Body of pancreas (tissue), 4 donors: ENCODE results near the gene PIRT.

Experiments
- POLR2A ChIP-seq, 3 donors: fragments of 450-650 bp; IDR thresholded peaks; one replicate each; pipeline ENCODE4 v1.6.1; 2016; ENCODE audit warnings: antibody characterized with exemption in 3 of 3, mild to moderate bottlenecking in 2 of 3
- TF ChIP-seq, protein P1 (sequence below), 7 experiments: fragments of 450-650 bp in 4 of 7; fragments of 200-600 bp in 3 of 7; sonication (generic) in 3 of 7; IDR thresholded peaks; one replicate each; pipeline ENCODE4 v1.5.1; 2016 to 2019; ENCODE audit warnings: antibody characterized with exemption in 7 of 7

DNA sequence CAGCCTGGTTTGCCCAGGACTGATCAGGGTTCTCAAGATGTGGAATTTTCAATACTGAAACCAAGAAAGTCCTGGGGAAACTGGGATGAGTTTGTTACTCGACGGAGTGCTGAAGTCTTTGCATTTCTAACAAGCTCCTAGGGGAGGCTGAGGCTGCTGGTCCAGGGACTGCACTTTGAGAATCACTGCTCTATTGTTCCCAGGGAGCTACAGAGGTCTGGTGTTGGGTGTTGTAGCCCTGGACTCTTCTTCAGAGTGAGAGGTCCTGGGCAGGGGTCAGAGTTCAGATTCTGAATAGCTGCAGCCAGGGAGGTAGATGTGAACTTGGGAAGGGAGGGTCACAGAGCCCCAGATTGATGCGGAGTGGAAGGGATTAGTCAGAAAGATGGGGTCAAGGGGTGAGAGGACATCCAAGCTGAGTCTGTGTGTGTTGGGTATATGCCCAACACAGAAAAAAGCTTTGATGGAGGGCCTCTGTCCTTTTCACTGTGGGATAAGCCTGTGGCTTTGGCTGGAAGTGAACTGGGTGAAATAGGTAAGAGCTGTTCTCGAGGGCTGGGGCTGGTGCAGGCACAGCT, 48.1 kb downstream of the PIRT start:
- TF ChIP-seq, protein P1, sequence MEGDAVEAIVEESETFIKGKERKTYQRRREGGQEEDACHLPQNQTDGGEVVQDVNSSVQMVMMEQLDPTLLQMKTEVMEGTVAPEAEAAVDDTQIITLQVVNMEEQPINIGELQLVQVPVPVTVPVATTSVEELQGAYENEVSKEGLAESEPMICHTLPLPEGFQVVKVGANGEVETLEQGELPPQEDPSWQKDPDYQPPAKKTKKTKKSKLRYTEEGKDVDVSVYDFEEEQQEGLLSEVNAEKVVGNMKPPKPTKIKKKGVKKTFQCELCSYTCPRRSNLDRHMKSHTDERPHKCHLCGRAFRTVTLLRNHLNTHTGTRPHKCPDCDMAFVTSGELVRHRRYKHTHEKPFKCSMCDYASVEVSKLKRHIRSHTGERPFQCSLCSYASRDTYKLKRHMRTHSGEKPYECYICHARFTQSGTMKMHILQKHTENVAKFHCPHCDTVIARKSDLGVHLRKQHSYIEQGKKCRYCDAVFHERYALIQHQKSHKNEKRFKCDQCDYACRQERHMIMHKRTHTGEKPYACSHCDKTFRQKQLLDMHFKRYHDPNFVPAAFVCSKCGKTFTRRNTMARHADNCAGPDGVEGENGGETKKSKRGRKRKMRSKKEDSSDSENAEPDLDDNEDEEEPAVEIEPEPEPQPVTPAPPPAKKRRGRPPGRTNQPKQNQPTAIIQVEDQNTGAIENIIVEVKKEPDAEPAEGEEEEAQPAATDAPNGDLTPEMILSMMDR (IDR thresholded peaks at IDR 0.05) = no peak
- no peak for TF ChIP-seq POLR2A (IDR thresholded peaks at IDR 0.05)
